Epithelial cell of proximal tubule (primary cell): Measurements from ENCODE around the gene MCC. TPM values are rescaled to one million over a fixed set of nuclear protein-coding genes. Genes with fewer than 3 reads are reported as not detected.

Experiments
- DNase-seq: peaks from one replicate; pipeline ENCODE4 v3.0.0-alpha.2; 2011; ENCODE audit warnings: low read depth
- H3K4me3 ChIP-seq: 2 replicates; pipeline ENCODE4 v1.5.1; 2011; ENCODE audit warnings: low read depth, mild to moderate bottlenecking, low read length
- CTCF ChIP-seq: conservative IDR thresholded peaks from 2 replicates; pipeline ENCODE4 v1.5.1; 2012; ENCODE audit warnings: low read depth, mild to moderate bottlenecking, low read length
- total RNA-seq: library from RNA; depleted of rRNA; stranded (reverse); fragments of >200 nt; gene quantifications from 2 replicates; pipeline ENCODE4 v1.2.3, GENCODE V29; 2015

The MCC gene
- total RNA-seq, 1 donor from 2014 or later = 6.3 TPM

- DNase-seq = no peak
- no peak for TF ChIP-seq CTCF
- H3K4me3 ChIP-seq = no peak overlapping the region
Measured at GRCh38 chr5:113000466-113000865, 487.8 kb downstream of the MCC start.

- DNase-seq = no peak
- no peak overlapping the region for H3K4me3 ChIP-seq
- no peak for TF ChIP-seq CTCF
Measured at GRCh38 chr5:112998296-112998695, 490.0 kb downstream of the MCC start.

GRCh38 chr5:112996830-112997374, 491.4 kb downstream of the MCC start:
- DNase-seq = no peak
- no peak for TF ChIP-seq CTCF
- H3K4me3 ChIP-seq = no peak overlapping the region

GRCh38 chr5:112995764-112996618, 492.3 kb downstream of the MCC start:
- no peak for DNase-seq
- H3K4me3 ChIP-seq = no peak overlapping the region
- peak; percentile 96 for TF ChIP-seq CTCF

- no peak overlapping the region for H3K4me3 ChIP-seq
- no peak for TF ChIP-seq CTCF
- DNase-seq = no peak
Measured at GRCh38 chr5:112986224-112986623, 502.0 kb downstream of the MCC start.

GRCh38 chr5:112983363-112983762, 504.9 kb downstream of the MCC start:
- no peak for DNase-seq
- no peak for TF ChIP-seq CTCF
- H3K4me3 ChIP-seq = no peak overlapping the region
